ENCODE measurements around the gene MON1B. TPM values are rescaled to one million over a fixed set of nuclear protein-coding genes. Genes with fewer than 3 reads are reported as not detected.

The MON1B gene
- total and polyA plus RNA-seq, 2 donors from 2014 or later: 10.6 to 65.6 TPM

DNA sequence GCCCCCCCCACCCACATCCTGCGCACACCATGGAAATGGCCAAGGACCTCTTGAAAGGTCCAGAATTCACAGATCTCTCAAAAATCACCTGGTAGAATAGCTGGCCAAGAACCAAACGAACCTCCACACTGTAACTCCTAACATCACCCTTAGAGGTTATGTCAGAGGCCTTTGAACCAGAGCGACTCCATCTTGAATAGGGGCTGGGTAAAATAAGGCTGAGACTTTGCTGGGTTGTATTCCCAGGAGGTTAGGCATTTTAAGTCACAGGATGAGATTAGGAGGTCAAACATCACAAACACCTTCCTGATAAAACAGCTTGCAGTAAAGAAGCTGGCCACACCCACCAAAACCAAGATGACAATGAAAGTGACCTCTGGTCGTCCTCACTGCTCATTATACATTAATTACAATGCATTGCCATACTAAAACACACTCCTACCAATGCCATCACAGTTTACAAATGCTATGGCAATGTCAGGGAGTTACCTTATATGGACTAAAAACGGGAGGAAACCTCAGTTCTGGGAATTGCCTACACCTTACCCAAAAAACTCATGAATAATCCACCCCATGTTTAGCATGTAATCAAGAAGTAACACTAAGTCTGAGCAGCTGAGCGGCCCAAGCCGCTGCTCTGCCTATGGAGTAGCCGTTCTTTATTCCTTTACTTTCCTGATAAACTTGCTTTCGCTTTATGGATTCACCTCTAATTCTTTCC is 43.0 kb downstream of the MON1B start:
- Histone ChIP-seq H3K9ac (ENCODE audit: low read length in 3 of 3) (no peak overlapping the region), H3K9me3 (ENCODE audit: control insufficient read depth in 2 of 3, insufficient read depth in 1 of 3, low read length in 3 of 3) (no peaks in the 10 kb centered on the region), H3K36me3 (ENCODE audit: control insufficient read depth in 2 of 3, insufficient read depth in 3 of 3, low read length in 3 of 3) (no peaks in the 10 kb centered on the region), H3K4me3 (ENCODE audit: low read length in 3 of 3) (no peak overlapping the region), H3K4me1 (ENCODE audit: control insufficient read depth in 2 of 3, insufficient read depth in 2 of 3, low read depth in 1 of 3, low read length in 3 of 3) (peaks cover 0 to 3% (median 0%) of the 10 kb centered on the region in 3 donors), H3K27me3 (ENCODE audit: control insufficient read depth, insufficient read depth, low read length) (no peaks in the 10 kb centered on the region), H3K27ac (ENCODE audit: low read depth in 2 of 2, low read length in 2 of 2) (no peak overlapping the region)
- DNase-seq (no peak), FAIRE-seq (no peak)
- TF ChIP-seq, protein P1, sequence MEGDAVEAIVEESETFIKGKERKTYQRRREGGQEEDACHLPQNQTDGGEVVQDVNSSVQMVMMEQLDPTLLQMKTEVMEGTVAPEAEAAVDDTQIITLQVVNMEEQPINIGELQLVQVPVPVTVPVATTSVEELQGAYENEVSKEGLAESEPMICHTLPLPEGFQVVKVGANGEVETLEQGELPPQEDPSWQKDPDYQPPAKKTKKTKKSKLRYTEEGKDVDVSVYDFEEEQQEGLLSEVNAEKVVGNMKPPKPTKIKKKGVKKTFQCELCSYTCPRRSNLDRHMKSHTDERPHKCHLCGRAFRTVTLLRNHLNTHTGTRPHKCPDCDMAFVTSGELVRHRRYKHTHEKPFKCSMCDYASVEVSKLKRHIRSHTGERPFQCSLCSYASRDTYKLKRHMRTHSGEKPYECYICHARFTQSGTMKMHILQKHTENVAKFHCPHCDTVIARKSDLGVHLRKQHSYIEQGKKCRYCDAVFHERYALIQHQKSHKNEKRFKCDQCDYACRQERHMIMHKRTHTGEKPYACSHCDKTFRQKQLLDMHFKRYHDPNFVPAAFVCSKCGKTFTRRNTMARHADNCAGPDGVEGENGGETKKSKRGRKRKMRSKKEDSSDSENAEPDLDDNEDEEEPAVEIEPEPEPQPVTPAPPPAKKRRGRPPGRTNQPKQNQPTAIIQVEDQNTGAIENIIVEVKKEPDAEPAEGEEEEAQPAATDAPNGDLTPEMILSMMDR (IDR thresholded peaks at IDR 0.05; ENCODE audit: borderline replicate concordance, extremely low read depth, insufficient read depth): no peak
- intact Hi-C loops (cut with DNase I): no loop called here

DNA sequence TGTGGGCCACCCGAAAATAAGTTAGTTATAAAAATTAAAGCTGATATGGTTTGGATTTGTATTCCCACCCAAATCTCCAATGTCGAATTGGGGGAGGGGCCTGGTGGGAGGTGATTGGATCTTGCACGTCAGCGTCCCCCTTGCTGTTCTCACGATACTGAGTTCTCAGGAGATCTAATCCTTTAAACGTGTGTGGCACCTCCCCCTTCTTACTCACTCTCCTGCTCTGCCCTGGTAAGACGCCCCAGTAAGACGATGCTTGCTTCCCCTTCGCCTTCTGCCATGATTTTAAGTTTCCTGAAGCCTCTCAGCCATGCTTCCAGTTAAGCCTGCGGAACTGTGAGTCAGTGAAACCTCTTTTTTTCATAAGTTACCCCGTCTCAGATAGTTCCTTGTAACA is 43.6 kb downstream of the MON1B start:
- FAIRE-seq (no peak), DNase-seq (peak in 1 of 5 donors; percentile 17)
- H3K4me1 ChIP-seq (ENCODE audit: control insufficient read depth in 2 of 3, insufficient read depth in 2 of 3, low read depth in 1 of 3, low read length in 3 of 3): peaks cover 0 to 3% (median 0%) of the 10 kb centered on the region in 3 donors
- TF ChIP-seq, protein P1 (IDR thresholded peaks at IDR 0.05; ENCODE audit: borderline replicate concordance, extremely low read depth, insufficient read depth): no peak
- H3K27me3 ChIP-seq (ENCODE audit: control insufficient read depth, insufficient read depth, low read length): no peaks in the 10 kb centered on the region
- no peak overlapping the region for H3K4me3 ChIP-seq (ENCODE audit: low read length in 3 of 3)
- no peak overlapping the region for H3K9ac ChIP-seq (ENCODE audit: low read length in 3 of 3)
- no peaks in the 10 kb centered on the region for H3K36me3 ChIP-seq (ENCODE audit: control insufficient read depth in 2 of 3, insufficient read depth in 3 of 3, low read length in 3 of 3)
- no peak overlapping the region for H3K27ac ChIP-seq (ENCODE audit: low read depth in 2 of 2, low read length in 2 of 2)
- no peaks in the 10 kb centered on the region for H3K9me3 ChIP-seq (ENCODE audit: control insufficient read depth in 2 of 3, insufficient read depth in 1 of 3, low read length in 3 of 3)
- intact Hi-C loops (cut with DNase I): loop anchor here (5.0 kb wide), 1 partner anchor 353 kb away; no protein-coding TSS in a partner anchor

GRCh38 chr16:77236063-77236511 is 45.1 kb downstream of the MON1B start:
- no peak for FAIRE-seq
- H3K9me3 ChIP-seq (ENCODE audit: control insufficient read depth in 2 of 3, insufficient read depth in 1 of 3, low read length in 3 of 3): no peaks in the 10 kb centered on the region
- peak overlapping the region in 2 of 3 donors; percentile 28 to 42 for H3K4me3 ChIP-seq (ENCODE audit: low read length in 3 of 3)
- DNase-seq: peak; percentile 91 to 92 (median 92)
- peaks cover 0 to 3% (median 0%) of the 10 kb centered on the region in 3 donors for H3K4me1 ChIP-seq (ENCODE audit: control insufficient read depth in 2 of 3, insufficient read depth in 2 of 3, low read depth in 1 of 3, low read length in 3 of 3)
- TF ChIP-seq, protein P1 (IDR thresholded peaks at IDR 0.05; ENCODE audit: borderline replicate concordance, extremely low read depth, insufficient read depth): peak; percentile 100
- H3K27me3 ChIP-seq (ENCODE audit: control insufficient read depth, insufficient read depth, low read length): no peaks in the 10 kb centered on the region
- H3K27ac ChIP-seq (ENCODE audit: low read depth in 2 of 2, low read length in 2 of 2): no peak overlapping the region
- H3K9ac ChIP-seq (ENCODE audit: low read length in 3 of 3): no peak overlapping the region
- no peaks in the 10 kb centered on the region for H3K36me3 ChIP-seq (ENCODE audit: control insufficient read depth in 2 of 3, insufficient read depth in 3 of 3, low read length in 3 of 3)
- intact Hi-C loops (cut with DNase I): loop anchor here (5.0 kb wide), 1 partner anchor 351 kb away; no protein-coding TSS in a partner anchor

Measured in kidney (tissue), 14 donors.